Body of pancreas (tissue), 4 donors: ENCODE results near the gene TUBGCP4. TPM values are rescaled to one million over a fixed set of nuclear protein-coding genes. Genes with fewer than 3 reads are reported as not detected.
A peak's percentile ranks its signal among the peaks of the same experiment; 100 is the strongest.
"Not testable (repeated sequence)": the region's sequence is repeated elsewhere in the genome, so short reads cannot be mapped to it uniquely, and the experiment has no call there.

Experiments
- ATAC-seq: fragments of 150-250 bp; one replicate; pipeline ENCODE4 v1.9.1; 2016
- DNase-seq, 4 donors: peaks; one replicate each; pipeline ENCODE4 v3.0.0-alpha.2; 2019
- H3K27ac ChIP-seq, 4 donors: fragments of 200-600 bp; sonication (generic); 1 replicate in 3 of 4; 2 replicates in 1 of 4; pipeline versions ENCODE4 v1.5.1 to v1.6.1; 2016 to 2019; ENCODE audit warnings: mild to moderate bottlenecking in 1 of 4, mixed read lengths in 1 of 4, moderate library complexity in 1 of 4
- H3K27me3 ChIP-seq, 2 donors: fragments of 200-600 bp; sonication (generic); one replicate each; pipeline ENCODE4 v1.6.0; 2016; ENCODE audit warnings: mild to moderate bottlenecking in 1 of 2
- H3K36me3 ChIP-seq, 2 donors: fragments of 200-600 bp; sonication (generic); replicated peaks in 1 of 2; 2 replicates each; pipeline ENCODE4 v1.5.1; 2016; ENCODE audit warnings: low read depth in 2 of 2; ENCODE audit not compliant: insufficient read depth in 1 of 2
- H3K4me1 ChIP-seq: fragments of 200-600 bp; sonication (generic); one replicate; pipeline ENCODE4 v1.6.0; 2016
- H3K4me3 ChIP-seq, 2 donors: fragments of 200-600 bp; sonication (generic); 1 replicate in 1 of 2; 2 replicates in 1 of 2; pipeline ENCODE4 v1.5.1; 2016 to 2019
- H3K9me3 ChIP-seq, 3 donors: fragments of 200-600 bp; sonication (generic); 1 replicate in 2 of 3; 2 replicates in 1 of 3; pipeline ENCODE4 v1.5.1; 2016
- POLR2A ChIP-seq, 3 donors: fragments of 450-650 bp; IDR thresholded peaks; one replicate each; pipeline ENCODE4 v1.6.1; 2016; ENCODE audit warnings: antibody characterized with exemption in 3 of 3, mild to moderate bottlenecking in 2 of 3
- WGBS, 2 donors: methylation state at CpG; one replicate each; pipeline ENCODE4 v1.1.5; 2017; 5-methylcytosine and 5-hydroxymethylcytosine counted together
- intact Hi-C: fragments of 100-400 bp; cut with DNase I; formaldehyde crosslinking; loops from one replicate; pipeline ENCODE4 v1.15.1; 2023
- total RNA-seq, 2 donors: library from RNA; depleted of rRNA; stranded (reverse); fragments of >200 nt; gene quantifications; one replicate each; pipeline ENCODE4 v1.1.0, GENCODE V29; 2016
- TF ChIP-seq, protein P1 (sequence below), 7 experiments: fragments of 450-650 bp in 4 of 7; fragments of 200-600 bp in 3 of 7; sonication (generic) in 3 of 7; IDR thresholded peaks; one replicate each; pipeline ENCODE4 v1.5.1; 2016 to 2019; ENCODE audit warnings: antibody characterized with exemption in 7 of 7

Gene TUBGCP4
- total RNA-seq, 2 donors from 2014 or later, result 12.2 to 22.1 TPM

GRCh38 chr15:43376017-43376705 lies 5.3 kb downstream of the TUBGCP4 start:
- TF ChIP-seq, protein P1, sequence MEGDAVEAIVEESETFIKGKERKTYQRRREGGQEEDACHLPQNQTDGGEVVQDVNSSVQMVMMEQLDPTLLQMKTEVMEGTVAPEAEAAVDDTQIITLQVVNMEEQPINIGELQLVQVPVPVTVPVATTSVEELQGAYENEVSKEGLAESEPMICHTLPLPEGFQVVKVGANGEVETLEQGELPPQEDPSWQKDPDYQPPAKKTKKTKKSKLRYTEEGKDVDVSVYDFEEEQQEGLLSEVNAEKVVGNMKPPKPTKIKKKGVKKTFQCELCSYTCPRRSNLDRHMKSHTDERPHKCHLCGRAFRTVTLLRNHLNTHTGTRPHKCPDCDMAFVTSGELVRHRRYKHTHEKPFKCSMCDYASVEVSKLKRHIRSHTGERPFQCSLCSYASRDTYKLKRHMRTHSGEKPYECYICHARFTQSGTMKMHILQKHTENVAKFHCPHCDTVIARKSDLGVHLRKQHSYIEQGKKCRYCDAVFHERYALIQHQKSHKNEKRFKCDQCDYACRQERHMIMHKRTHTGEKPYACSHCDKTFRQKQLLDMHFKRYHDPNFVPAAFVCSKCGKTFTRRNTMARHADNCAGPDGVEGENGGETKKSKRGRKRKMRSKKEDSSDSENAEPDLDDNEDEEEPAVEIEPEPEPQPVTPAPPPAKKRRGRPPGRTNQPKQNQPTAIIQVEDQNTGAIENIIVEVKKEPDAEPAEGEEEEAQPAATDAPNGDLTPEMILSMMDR (IDR thresholded peaks at IDR 0.05), result peak; percentile 17 to 55 (median 44)
- TF ChIP-seq POLR2A (IDR thresholded peaks at IDR 0.05), result no peak
- ATAC-seq, result no peak
- no peak overlapping the region for H3K27ac ChIP-seq

GRCh38 chr15:43378601-43379000 lies 7.7 kb downstream of the TUBGCP4 start:
- H3K36me3 ChIP-seq, result peaks cover 0 to 15% of the 10 kb centered on the region in 2 donors
- TF ChIP-seq POLR2A (IDR thresholded peaks at IDR 0.05), result no peak
- TF ChIP-seq, protein P1 (IDR thresholded peaks at IDR 0.05), result no peak

More at GRCh38 chr15:43376017-43376705, 5.3 kb downstream of the TUBGCP4 start:
- intact Hi-C loops, result no loop called here
- WGBS, 2 donors, result 79% methylated on average over 12 to 13 of the region's 13 CpGs
- Histone ChIP-seq H3K4me3 (no peak overlapping the region), H3K9me3 (no peaks in the 10 kb centered on the region), H3K4me1 (peaks cover 11% of the 10 kb centered on the region), H3K36me3 (peaks cover 0 to 5% of the 10 kb centered on the region in 2 donors), H3K27me3 (no peaks in the 10 kb centered on the region)
- DNase-seq, result peak; percentile 13 to 37 (median 22)

GRCh38 chr15:43382310-43382709 lies 11.4 kb downstream of the TUBGCP4 start:
- Histone ChIP-seq H3K4me1 (no peaks in the 10 kb centered on the region), H3K4me3 (no peak overlapping the region), H3K9me3 (no peaks in the 10 kb centered on the region), H3K27me3 (no peaks in the 10 kb centered on the region), H3K36me3 (peaks cover 0 to 28% of the 10 kb centered on the region in 2 donors), H3K27ac (no peak overlapping the region)
- intact Hi-C loops, result no loop called here
- ATAC-seq, result no peak
- no peak for DNase-seq
- WGBS, 2 donors, result 81 to 85% methylated on average over 4 of the region's 4 CpGs
- TF ChIP-seq, protein P1 (IDR thresholded peaks at IDR 0.05), result no peak
- TF ChIP-seq POLR2A (IDR thresholded peaks at IDR 0.05), result no peak

More at GRCh38 chr15:43378601-43379000, 7.7 kb downstream of the TUBGCP4 start:
- no peak for ATAC-seq
- DNase-seq, result no peak
- Histone ChIP-seq H3K27ac (no peak overlapping the region), H3K4me1 (no peaks in the 10 kb centered on the region), H3K9me3 (no peaks in the 10 kb centered on the region), H3K4me3 (no peak overlapping the region), H3K27me3 (no peaks in the 10 kb centered on the region)
- intact Hi-C loops, result no loop called here

GRCh38 chr15:43383070-43383469 lies 12.2 kb downstream of the TUBGCP4 start:
- H3K36me3 ChIP-seq, result peaks cover 0 to 34% of the 10 kb centered on the region in 2 donors
- no peak overlapping the region for H3K27ac ChIP-seq
- H3K4me3 ChIP-seq, result no peak overlapping the region
- DNase-seq (no peak), ATAC-seq (no peak)
- intact Hi-C loops, result no loop called here
- WGBS, 2 donors, result 80 to 82% methylated on average over 2 of the region's 2 CpGs
- H3K9me3 ChIP-seq, result no peaks in the 10 kb centered on the region
- TF ChIP-seq, protein P1 (IDR thresholded peaks at IDR 0.05), result no peak
- no peak for TF ChIP-seq POLR2A (IDR thresholded peaks at IDR 0.05)
- H3K27me3 ChIP-seq, result no peaks in the 10 kb centered on the region
- no peaks in the 10 kb centered on the region for H3K4me1 ChIP-seq

DNA sequence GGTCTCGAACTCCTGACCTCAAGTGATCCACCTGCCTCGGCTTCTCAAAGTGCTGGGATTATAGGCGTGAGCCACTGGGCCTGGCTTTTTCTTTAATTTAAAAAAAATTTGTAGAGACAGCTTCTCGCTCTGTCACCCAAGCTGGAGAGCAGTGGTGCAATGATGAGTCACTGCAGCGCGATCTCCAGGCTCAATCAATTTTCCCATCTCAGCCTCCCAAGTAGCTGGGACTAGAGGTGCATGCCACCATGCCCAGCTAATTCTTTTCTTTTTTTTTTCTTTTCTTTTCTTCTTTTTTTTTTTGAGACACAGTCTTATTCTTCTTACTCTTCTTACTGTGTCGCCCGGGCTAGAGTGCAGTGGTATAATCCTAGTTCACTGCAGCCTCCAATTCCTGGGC lies 19.8 kb downstream of the TUBGCP4 start:
- no peak overlapping the region for H3K4me3 ChIP-seq
- no peaks in the 10 kb centered on the region for H3K27me3 ChIP-seq
- ATAC-seq, result no peak
- no peak overlapping the region for H3K27ac ChIP-seq
- no peak for TF ChIP-seq POLR2A (IDR thresholded peaks at IDR 0.05)
- TF ChIP-seq, protein P1 (IDR thresholded peaks at IDR 0.05), result no peak
- H3K9me3 ChIP-seq, result no peaks in the 10 kb centered on the region
- DNase-seq, result no peak
- no peaks in the 10 kb centered on the region for H3K4me1 ChIP-seq
- peaks cover 0 to 21% of the 10 kb centered on the region in 2 donors for H3K36me3 ChIP-seq
- 92% methylated on average over 8 of the region's 8 CpGs for WGBS, 2 donors
- intact Hi-C loops, result no loop called here

DNA sequence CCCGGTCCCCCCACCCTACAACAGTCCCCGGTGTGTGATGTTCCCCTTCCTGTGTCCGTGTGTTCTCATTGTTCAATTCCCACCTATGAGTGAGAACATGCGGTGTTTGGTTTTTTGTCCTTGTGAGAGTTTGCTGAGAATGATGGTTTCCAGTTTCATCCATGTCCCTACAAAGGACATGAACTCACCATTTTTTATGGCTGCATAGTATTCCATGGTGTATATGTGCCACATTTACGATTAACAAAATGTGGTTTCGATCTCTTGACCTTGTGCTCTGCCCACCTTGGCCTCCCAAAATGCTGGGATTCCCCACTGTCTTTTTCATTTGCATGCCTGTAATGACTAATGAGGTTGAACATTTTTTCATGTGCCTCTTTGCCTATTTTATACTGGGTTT lies 22.7 kb downstream of the TUBGCP4 start:
- DNase-seq, intact Hi-C loops, H3K27me3 ChIP-seq, H3K9me3 ChIP-seq, H3K4me1 ChIP-seq, H3K27ac ChIP-seq, ATAC-seq, H3K4me3 ChIP-seq: not testable (repeated sequence)
- H3K36me3 ChIP-seq, result peaks cover 0 to 22% of the 10 kb centered on the region in 2 donors
- WGBS, 2 donors, result 97 to 100% methylated on average over 4 to 6 of the region's 6 CpGs
